Adrenal gland (tissue), 12 donors: ENCODE measurements around the gene MTX3. TPM values are rescaled to one million over a fixed set of nuclear protein-coding genes. Genes with fewer than 3 reads are reported as not detected.

Source experiments
- DNase-seq, 7 donors: peaks; one replicate each; pipeline ENCODE4 v3.0.0-alpha.2; 2019 to 2020
- H3K27ac ChIP-seq, 5 donors: fragments of 200-600 bp; sonication (generic) in 4 of 5; 1 replicate in 3 of 5; 2 replicates in 2 of 5; pipeline versions ENCODE4 v1.5.1 to v1.8.0; 2016 to 2020; ENCODE audit warnings: mild to moderate bottlenecking in 1 of 5
- H3K27me3 ChIP-seq: fragments of 200-600 bp; 2 replicates; pipeline ENCODE4 v1.8.0; 2021
- H3K36me3 ChIP-seq, 2 donors: fragments of 200-600 bp; replicated peaks in 1 of 2; 1 replicate in 1 of 2; 2 replicates in 1 of 2; pipeline versions ENCODE4 v1.5.1 to v1.8.0; 2018 to 2022
- H3K4me1 ChIP-seq, 2 donors: fragments of 200-600 bp; replicated peaks in 1 of 2; 1 replicate in 1 of 2; 2 replicates in 1 of 2; pipeline versions ENCODE4 v1.5.1 to v1.8.0; 2018 to 2021
- H3K4me3 ChIP-seq, 4 donors: fragments of 200-600 bp; sonication (generic) in 3 of 4; one replicate each; pipeline ENCODE4 v1.5.1; 2016 to 2018
- H3K9me3 ChIP-seq, 3 donors: fragments of 200-600 bp; sonication (generic) in 1 of 3; replicated peaks in 1 of 3; 1 replicate in 2 of 3; 2 replicates in 1 of 3; pipeline versions ENCODE4 v1.5.1 to v1.8.0; 2016 to 2021
- CTCF ChIP-seq, 6 experiments: fragments of 450-650 bp in 4 of 6; fragments of 200-600 bp in 2 of 6; sonication (generic) in 1 of 6; IDR thresholded peaks; 1 replicate in 5 of 6; 2 replicates in 1 of 6; pipeline versions ENCODE4 v1.5.1 to v1.8.0; 2016 to 2021; ENCODE audit warnings: antibody characterized with exemption in 6 of 6, mild to moderate bottlenecking in 2 of 6, moderate library complexity in 1 of 6
- POLR2A ChIP-seq, 2 donors: fragments of 450-650 bp; IDR thresholded peaks; one replicate each; pipeline ENCODE4 v1.6.1; 2017; ENCODE audit warnings: antibody characterized with exemption in 2 of 2, mild to moderate bottlenecking in 2 of 2, moderate library complexity in 1 of 2
- WGBS, 4 donors: extraction: QIAGEN DNeasy Blood & Tissue Kit in 2 of 4; methylation state at CpG; one replicate each; pipeline versions ENCODE4 v1.1.5 to v1.1.7; 2013 to 2017; 5-methylcytosine and 5-hydroxymethylcytosine counted together
- intact Hi-C, 2 donors: fragments of 100-400 bp; cut with DNase I; formaldehyde crosslinking; loops; one replicate each; pipeline versions ENCODE4 v1.14.1 to v1.15.0; 2022 to 2023
- polyA plus RNA-seq, 3 donors: library from polyadenylated mRNA; stranded (reverse); fragments of 200-250 nt in 2 of 3; fragments of 350-450 nt in 1 of 3; fragmentation: Illumina TruSeq in 1 of 3; extraction: RNeasy Lipid Tissue Mini Kit (QIAGEN cat#74804) in 1 of 3; gene quantifications; one replicate each; pipeline ENCODE4 v1.2.3, GENCODE V29; 2013 to 2014
- total RNA-seq, 9 donors: library from RNA; depleted of rRNA in 4 of 9; stranded (reverse); fragments of >200 nt in 4 of 9; fragments of 120-200 nt in 1 of 9; fragmentation: NEBNext Ultra II Directional in 1 of 9; extraction: Animal tissue kit (Norgen Biotek cat#: 25700) in 1 of 9; gene quantifications; one replicate each; pipeline versions ENCODE4 v1.1.0 to v1.2.4, GENCODE V29; 2013 to 2023
- donor health status: healthy with polysubstance abuse.
- donor health status: Bipolar disorder and iron deficiency.
- donor health status: DM: yes; HTN: yes; CAD: no.
- donor health status: DM: no; HTN: no; CAD: no.
- donor health status: DM: no; HTN: no; CAD: no.
- donor health status: DM: yes; HTN: yes; CAD: no.

Gene MTX3
- total and polyA plus RNA-seq, 12 donors = 6.7 to 32.7 (median 18.8) TPM

GRCh38 chr5:79955356-79955895 is 35.6 kb downstream of the MTX3 start:
- DNase-seq = no peak
- Histone ChIP-seq H3K27ac (no peak overlapping the region), H3K9me3 (no peaks in the 10 kb centered on the region), H3K4me3 (no peak overlapping the region), H3K36me3 (no peaks in the 10 kb centered on the region), H3K4me1 (no peaks in the 10 kb centered on the region), H3K27me3 (no peaks in the 10 kb centered on the region)
- intact Hi-C loops = no loop called here
- 42 to 67% (median 62%) methylated on average over 3 to 5 of the region's 5 CpGs for WGBS, 4 donors
- TF ChIP-seq CTCF (IDR thresholded peaks at IDR 0.05) (no peak), POLR2A (IDR thresholded peaks at IDR 0.05) (no peak)

- H3K36me3 ChIP-seq = no peaks in the 10 kb centered on the region
- no peak for DNase-seq
- no peak for TF ChIP-seq CTCF (IDR thresholded peaks at IDR 0.05)
- TF ChIP-seq POLR2A (IDR thresholded peaks at IDR 0.05) = no peak
- intact Hi-C loops = no loop called here
- H3K4me3 ChIP-seq = no peak overlapping the region
- H3K27ac ChIP-seq = no peak overlapping the region
- 74 to 89% (median 81%) methylated on average over 3 of the region's 3 CpGs for WGBS, 4 donors
- no peaks in the 10 kb centered on the region for H3K9me3 ChIP-seq
- H3K27me3 ChIP-seq = no peaks in the 10 kb centered on the region
- no peaks in the 10 kb centered on the region for H3K4me1 ChIP-seq
Measured at GRCh38 chr5:79954620-79955019, 36.4 kb downstream of the MTX3 start.

GRCh38 chr5:79947567-79947966 is 43.5 kb downstream of the MTX3 start:
- Histone ChIP-seq H3K9me3 (no peaks in the 10 kb centered on the region), H3K4me3 (no peak overlapping the region), H3K36me3 (no peaks in the 10 kb centered on the region), H3K27ac (no peak overlapping the region), H3K4me1 (no peaks in the 10 kb centered on the region), H3K27me3 (no peaks in the 10 kb centered on the region)
- no peak for DNase-seq
- WGBS, 4 donors = 59 to 68% (median 64%) methylated on average over 3 of the region's 3 CpGs
- TF ChIP-seq CTCF (IDR thresholded peaks at IDR 0.05) = no peak
- no peak for TF ChIP-seq POLR2A (IDR thresholded peaks at IDR 0.05)
- intact Hi-C loops = no loop called here

- Histone ChIP-seq H3K9me3 (no peaks in the 10 kb centered on the region), H3K36me3 (no peaks in the 10 kb centered on the region), H3K4me1 (peaks cover 9 to 18% of the 10 kb centered on the region in 2 donors), H3K4me3 (no peak overlapping the region), H3K27me3 (no peaks in the 10 kb centered on the region), H3K27ac (no peak overlapping the region)
- 87 to 97% (median 89%) methylated on average over 2 to 3 of the region's 3 CpGs for WGBS, 4 donors
- DNase-seq = no peak
- intact Hi-C loops = no loop called here
- TF ChIP-seq POLR2A (IDR thresholded peaks at IDR 0.05) = no peak
- TF ChIP-seq CTCF (IDR thresholded peaks at IDR 0.05) = no peak
Measured at GRCh38 chr5:79938468-79938867, 52.6 kb downstream of the MTX3 start.
